Astrocyte (in vitro differentiated cells and primary cell): Measurements from ENCODE around the gene RIPOR3.

ENCODE experiments used
- CTCF ChIP-seq: IDR thresholded peaks from 2 replicates; pipeline ENCODE4 v1.5.1; 2011; ENCODE audit warnings: low read depth, mild to moderate bottlenecking, inconsistent platforms, low read length, moderate library complexity; ENCODE audit not compliant: insufficient read depth
- EZH2 ChIP-seq: IDR thresholded peaks from 2 replicates; pipeline ENCODE4 v1.6.1; 2012; ENCODE audit warnings: mild to moderate bottlenecking, low read length, inconsistent platforms; ENCODE audit not compliant: insufficient read depth

- no peak for TF ChIP-seq CTCF
- TF ChIP-seq EZH2 = no peak
Observed at GRCh38 chr20:50613438-50614169, 77.7 kb downstream of the RIPOR3 start.
